ENCODE data around the gene GNE.

- TF ChIP-seq CTCF (IDR thresholded peaks at IDR 0.05), result no peak
- no peak for TF ChIP-seq EP300 (IDR thresholded peaks at IDR 0.05)
- no peak for TF ChIP-seq POLR2AphosphoS5 (IDR thresholded peaks at IDR 0.05)
Measured at GRCh38 chr9:36177571-36177970, 80.7 kb downstream of the GNE start.

Measured in suprapubic skin (tissue), 4 donors.